Amniotic epithelial cell (primary cell): ENCODE results near the gene MAMDC2.

Experiments used
- DNase-seq: peaks from one replicate; pipeline ENCODE4 v3.0.0-alpha.2; 2010; ENCODE audit warnings: low read depth

MAMDC2 gene

GRCh38 chr9:70260606-70261005, 217.0 kb downstream of the MAMDC2 start:
- no peak for DNase-seq

GRCh38 chr9:70261131-70261870, 217.7 kb downstream of the MAMDC2 start:
- DNase-seq = no peak

GRCh38 chr9:70262366-70262765, 218.7 kb downstream of the MAMDC2 start:
- DNase-seq = no peak

- no peak for DNase-seq
Observed at GRCh38 chr9:70262948-70263347, 219.3 kb downstream of the MAMDC2 start.

- DNase-seq = no peak
Observed at GRCh38 chr9:70263421-70263820, 219.8 kb downstream of the MAMDC2 start.
